Measurements from ENCODE around the gene ZNF609.

DNA sequence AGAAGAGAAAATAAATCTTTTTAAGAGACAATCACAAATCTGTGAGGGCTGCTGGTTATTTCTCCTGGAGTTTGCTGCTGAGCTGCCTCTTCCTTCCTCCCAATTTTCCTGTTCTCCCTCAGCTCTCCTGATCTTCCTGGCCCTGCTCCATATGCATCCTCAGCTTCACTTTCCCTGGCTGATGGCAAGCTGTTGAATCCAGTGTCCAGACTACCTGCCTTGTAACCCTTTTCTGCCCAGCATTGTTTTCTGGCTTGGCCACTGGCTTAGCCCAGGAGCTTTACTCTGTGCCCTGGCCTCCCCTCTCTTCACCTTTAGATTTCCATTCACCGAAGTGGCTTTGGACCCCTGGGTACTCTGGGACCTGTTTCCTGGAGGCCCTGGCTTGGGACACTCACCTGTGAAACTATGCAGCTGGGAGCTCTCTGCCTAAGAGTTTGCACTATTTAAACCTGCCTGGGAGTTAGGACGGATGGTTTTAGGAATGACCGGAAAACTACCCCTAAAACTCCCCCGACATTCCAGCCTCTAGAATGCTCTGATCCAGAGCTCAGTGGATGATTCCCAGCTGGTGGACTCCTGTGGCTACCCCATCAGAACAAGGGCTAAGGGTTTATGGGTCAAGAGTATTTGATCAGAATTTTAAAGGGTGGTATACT, 225.0 kb downstream of the ZNF609 start:
- TF ChIP-seq, protein P1, sequence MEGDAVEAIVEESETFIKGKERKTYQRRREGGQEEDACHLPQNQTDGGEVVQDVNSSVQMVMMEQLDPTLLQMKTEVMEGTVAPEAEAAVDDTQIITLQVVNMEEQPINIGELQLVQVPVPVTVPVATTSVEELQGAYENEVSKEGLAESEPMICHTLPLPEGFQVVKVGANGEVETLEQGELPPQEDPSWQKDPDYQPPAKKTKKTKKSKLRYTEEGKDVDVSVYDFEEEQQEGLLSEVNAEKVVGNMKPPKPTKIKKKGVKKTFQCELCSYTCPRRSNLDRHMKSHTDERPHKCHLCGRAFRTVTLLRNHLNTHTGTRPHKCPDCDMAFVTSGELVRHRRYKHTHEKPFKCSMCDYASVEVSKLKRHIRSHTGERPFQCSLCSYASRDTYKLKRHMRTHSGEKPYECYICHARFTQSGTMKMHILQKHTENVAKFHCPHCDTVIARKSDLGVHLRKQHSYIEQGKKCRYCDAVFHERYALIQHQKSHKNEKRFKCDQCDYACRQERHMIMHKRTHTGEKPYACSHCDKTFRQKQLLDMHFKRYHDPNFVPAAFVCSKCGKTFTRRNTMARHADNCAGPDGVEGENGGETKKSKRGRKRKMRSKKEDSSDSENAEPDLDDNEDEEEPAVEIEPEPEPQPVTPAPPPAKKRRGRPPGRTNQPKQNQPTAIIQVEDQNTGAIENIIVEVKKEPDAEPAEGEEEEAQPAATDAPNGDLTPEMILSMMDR (IDR thresholded peaks at IDR 0.05), result no peak
- TF ChIP-seq POLR2A (IDR thresholded peaks at IDR 0.05), result no peak
